OCI-LY3 (cell line): ENCODE results near the gene EIF3A.

Source experiments
- CTCF ChIP-seq: fragments of 200-600, 300-600 bp; sonication (generic); IDR thresholded peaks from 2 replicates; pipeline ENCODE4 v1.5.1; 2014; ENCODE audit warnings: antibody characterized with exemption, low read length, low read depth
- EZH2phosphoT487 ChIP-seq: fragments of 200-600 bp; shearing (Covaris generic); IDR thresholded peaks from 2 replicates; pipeline ENCODE4 v1.6.1; 2018; ENCODE audit warnings: antibody characterized with exemption, mixed run types, low read depth

GRCh38 chr10:119118231-119118630, 37.6 kb upstream of the EIF3A start:
- TF ChIP-seq CTCF (no peak), EZH2phosphoT487 (no peak)
